GM12875 (cell line): ENCODE results near the gene SHLD2.

Experiments
- H3K4me3 ChIP-seq: one replicate; pipeline ENCODE4 v1.5.1; 2011; ENCODE audit warnings: low read depth, low read length, control low read depth
- CTCF ChIP-seq: IDR thresholded peaks from 2 replicates; pipeline ENCODE4 v1.5.1; 2011; ENCODE audit warnings: low read depth, mild to moderate bottlenecking, control low read depth, inconsistent platforms, low read length, moderate library complexity, borderline replicate concordance; ENCODE audit not compliant: insufficient read depth

The SHLD2 gene

GRCh38 chr10:87094373-87095235 is at the start of gene SHLD2, which contains the start of gene GLUD1:
SHLD2 (plus strand) TSS chr10:87095206; CDS start chr10:87151355, 56,149 bp downstream.
GLUD1 (minus strand) TSS chr10:87094843; CDS start chr10:87094769, 74 bp downstream.
- TF ChIP-seq CTCF: no peak
- H3K4me3 ChIP-seq: peak within 1 kb of the TSS; percentile 89

GRCh38 chr10:87045434-87045938 is 49.5 kb upstream of the SHLD2 start:
- no peak for TF ChIP-seq CTCF
- no peak overlapping the region for H3K4me3 ChIP-seq

- no peak for TF ChIP-seq CTCF
- H3K4me3 ChIP-seq: no peak overlapping the region
Observed at GRCh38 chr10:87053111-87053510, 41.9 kb upstream of the SHLD2 start.

- TF ChIP-seq CTCF: no peak
- H3K4me3 ChIP-seq: no peak overlapping the region
Observed at GRCh38 chr10:87053577-87054181, 41.3 kb upstream of the SHLD2 start.

GRCh38 chr10:87054373-87055295 is 40.4 kb upstream of the SHLD2 start:
- H3K4me3 ChIP-seq: no peak overlapping the region
- peak; percentile 18; the same call in 1 of the 2 replicates for TF ChIP-seq CTCF

GRCh38 chr10:87058171-87058570 is 36.8 kb upstream of the SHLD2 start:
- TF ChIP-seq CTCF: no peak
- H3K4me3 ChIP-seq: no peak overlapping the region
